Nephron (organoid): ENCODE data around the gene DYNC1LI1.

Experiments used
- H3K27ac Mint-ChIP-seq, 3 experiments: 2 replicates each; pipeline ENCODE4 v1.8.0; 2020; ENCODE audit warnings: mixed read lengths in 3 of 3, mild to moderate bottlenecking in 2 of 3, moderate library complexity in 1 of 3
- H3K27me3 Mint-ChIP-seq: 2 replicates; pipeline ENCODE4 v1.8.0; 2021; ENCODE audit warnings: low read depth, mild to moderate bottlenecking, moderate library complexity, mixed read lengths
- H3K36me3 Mint-ChIP-seq: 2 replicates; pipeline ENCODE4 v1.8.0; 2020; ENCODE audit warnings: low read depth, mixed read lengths
- H3K4me1 Mint-ChIP-seq: 2 replicates; pipeline ENCODE4 v1.8.0; 2020; ENCODE audit warnings: mixed read lengths
- H3K4me3 Mint-ChIP-seq, 3 experiments: 2 replicates each; pipeline ENCODE4 v1.8.0; 2020; ENCODE audit warnings: mild to moderate bottlenecking in 3 of 3, mixed read lengths in 3 of 3, moderate library complexity in 2 of 3
- H3K9me3 Mint-ChIP-seq: 2 replicates; pipeline ENCODE4 v1.8.0; 2020; ENCODE audit warnings: mixed read lengths
- CTCF ChIP-seq, 3 experiments: fragments of 200-600 bp; sonication (generic); IDR thresholded peaks; one replicate each; pipeline ENCODE4 v1.5.0; 2021; ENCODE audit warnings: antibody characterized with exemption in 3 of 3; ENCODE audit not compliant: unreplicated experiment in 3 of 3

The DYNC1LI1 gene

GRCh38 chr3:32500880-32501782 lies 69.5 kb downstream of the DYNC1LI1 start:
- Mint-ChIP-seq H3K4me3 (peak overlapping the region; percentile 96 to 100 (median 97)), H3K27me3 (no peaks in the 10 kb centered on the region), H3K9me3 (no peaks in the 10 kb centered on the region), H3K27ac (peak overlapping the region; percentile 84 to 98 (median 92)), H3K36me3 (peaks cover 12% of the 10 kb centered on the region), H3K4me1 (peaks cover 38% of the 10 kb centered on the region)
- no peak for TF ChIP-seq CTCF (IDR thresholded peaks at IDR 0.05; ENCODE audit: unreplicated experiment in 3 of 3)

GRCh38 chr3:32500231-32500630 lies 70.4 kb downstream of the DYNC1LI1 start:
- H3K36me3 Mint-ChIP-seq = peaks cover 12% of the 10 kb centered on the region
- H3K9me3 Mint-ChIP-seq = no peaks in the 10 kb centered on the region
- H3K4me3 Mint-ChIP-seq = peak overlapping the region; percentile 96 to 100 (median 97)
- H3K4me1 Mint-ChIP-seq = peaks cover 38% of the 10 kb centered on the region
- no peaks in the 10 kb centered on the region for H3K27me3 Mint-ChIP-seq
- H3K27ac Mint-ChIP-seq = peak overlapping the region in 2 of 3 experiments; percentile 71 to 84
- TF ChIP-seq CTCF (IDR thresholded peaks at IDR 0.05; ENCODE audit: unreplicated experiment in 3 of 3) = no peak

- TF ChIP-seq CTCF (IDR thresholded peaks at IDR 0.05; ENCODE audit: unreplicated experiment in 3 of 3) = no peak
- H3K27ac Mint-ChIP-seq = peak overlapping the region in 2 of 3 experiments; percentile 32 to 57
- peak overlapping the region; percentile 3 to 24 (median 21) for H3K4me3 Mint-ChIP-seq
Measured at GRCh38 chr3:32499585-32499984, 71.1 kb downstream of the DYNC1LI1 start.

GRCh38 chr3:32498992-32499391 lies 71.7 kb downstream of the DYNC1LI1 start:
- Mint-ChIP-seq H3K9me3 (no peaks in the 10 kb centered on the region), H3K4me3 (no peak overlapping the region), H3K4me1 (peaks cover 38% of the 10 kb centered on the region), H3K27ac (peak overlapping the region in 1 of 3 experiments; percentile 32), H3K27me3 (no peaks in the 10 kb centered on the region), H3K36me3 (peaks cover 12% of the 10 kb centered on the region)
- no peak for TF ChIP-seq CTCF (IDR thresholded peaks at IDR 0.05; ENCODE audit: unreplicated experiment in 3 of 3)

More at GRCh38 chr3:32499585-32499984, 71.1 kb downstream of the DYNC1LI1 start:
- Mint-ChIP-seq H3K27me3 (no peaks in the 10 kb centered on the region), H3K9me3 (no peaks in the 10 kb centered on the region), H3K4me1 (peaks cover 38% of the 10 kb centered on the region), H3K36me3 (peaks cover 12% of the 10 kb centered on the region)

GRCh38 chr3:32498252-32498651 lies 72.4 kb downstream of the DYNC1LI1 start:
- no peak for TF ChIP-seq CTCF (IDR thresholded peaks at IDR 0.05; ENCODE audit: unreplicated experiment in 3 of 3)
- H3K4me1 Mint-ChIP-seq = peaks cover 38% of the 10 kb centered on the region
- H3K36me3 Mint-ChIP-seq = peaks cover 12% of the 10 kb centered on the region
- H3K4me3 Mint-ChIP-seq = no peak overlapping the region
- H3K9me3 Mint-ChIP-seq = no peaks in the 10 kb centered on the region
- H3K27me3 Mint-ChIP-seq = no peaks in the 10 kb centered on the region
- peak overlapping the region in 2 of 3 experiments; percentile 30 to 77 for H3K27ac Mint-ChIP-seq
